Neural cell (in vitro differentiated cells): Measurements from ENCODE around the gene SGF29. TPM values are rescaled to one million over a fixed set of nuclear protein-coding genes. Genes with fewer than 3 reads are reported as not detected.
"Not testable (repeated sequence)": the region's sequence is repeated elsewhere in the genome, so short reads cannot be mapped to it uniquely, and the experiment has no call there.

ENCODE experiments used
- H2AFZ ChIP-seq: fragments of 200-600, 300-800 bp; sonication (generic), shearing (Covaris generic); 2 replicates; pipeline ENCODE4 v1.6.0; 2014; ENCODE audit warnings: low read depth, mild to moderate bottlenecking, antibody characterized with exemption, low read length, moderate library complexity
- H3F3A ChIP-seq: fragments of 200-600 bp; shearing (Covaris generic); 2 replicates; pipeline ENCODE4 v1.6.1; 2016; ENCODE audit warnings: mild to moderate bottlenecking, moderate library complexity, mixed read lengths, antibody characterized with exemption, low read length; ENCODE audit not compliant: insufficient read depth, poor library complexity, severe bottlenecking
- H3K27ac ChIP-seq: fragments of 200-600, 300-800 bp; sonication (generic), shearing (Covaris generic); 2 replicates; pipeline ENCODE4 v1.5.1; 2014; ENCODE audit warnings: mild to moderate bottlenecking, low read length, moderate library complexity
- H3K27me3 ChIP-seq: fragments of 300-800, 200-600 bp; sonication (generic), shearing (Covaris generic); 2 replicates; pipeline ENCODE4 v1.6.0; 2014; ENCODE audit warnings: mild to moderate bottlenecking, low read depth, low read length, moderate library complexity; ENCODE audit not compliant: insufficient read depth
- H3K36me3 ChIP-seq: fragments of 300-800, 200-600 bp; sonication (generic), shearing (Covaris generic); 2 replicates; pipeline ENCODE4 v1.5.1; 2014; ENCODE audit warnings: mild to moderate bottlenecking, antibody characterized with exemption, low read length, moderate library complexity; ENCODE audit not compliant: insufficient read depth
- H3K4me2 ChIP-seq: fragments of 300-800, 200-600 bp; sonication (generic), shearing (Covaris generic); 2 replicates; pipeline ENCODE4 v1.6.0; 2014; ENCODE audit warnings: mild to moderate bottlenecking, low read length
- H3K4me3 ChIP-seq: fragments of 300-800, 200-600 bp; sonication (generic), shearing (Covaris generic); 2 replicates; pipeline ENCODE4 v1.5.1; 2014; ENCODE audit warnings: mild to moderate bottlenecking, low read length, moderate library complexity
- H3K79me2 ChIP-seq: fragments of 200-600 bp; shearing (Covaris generic); replicated peaks from 2 replicates; pipeline ENCODE4 v1.6.0; 2014; ENCODE audit warnings: mild to moderate bottlenecking, low read length, moderate library complexity; ENCODE audit not compliant: insufficient read depth
- H3K9ac ChIP-seq: fragments of 300-800, 200-600 bp; sonication (generic), shearing (Covaris generic); 2 replicates; pipeline ENCODE4 v1.6.1; 2016; ENCODE audit warnings: mild to moderate bottlenecking, low read length, mixed read lengths
- H3K9me2 ChIP-seq: fragments of 200-600 bp; shearing (Covaris generic); 2 replicates; pipeline ENCODE4 v1.6.1; 2016; ENCODE audit warnings: mild to moderate bottlenecking, low read length, mixed read lengths; ENCODE audit not compliant: insufficient read depth
- H3K9me3 ChIP-seq: fragments of 200-600, 300-800 bp; sonication (generic), shearing (Covaris generic); 2 replicates; pipeline ENCODE4 v1.6.1; 2016; ENCODE audit warnings: mild to moderate bottlenecking, mixed run types, low read length, moderate library complexity, mixed read lengths
- H4K20me1 ChIP-seq: fragments of 200-600 bp; shearing (Covaris generic); 2 replicates; pipeline ENCODE4 v1.6.1; 2016; ENCODE audit warnings: mild to moderate bottlenecking, mixed run types; ENCODE audit not compliant: insufficient read depth
- CTCF ChIP-seq: fragments of 450-650 bp; IDR thresholded peaks from 2 replicates; pipeline ENCODE4 v1.5.1; 2014; ENCODE audit warnings: antibody characterized with exemption, mild to moderate bottlenecking, moderate library complexity; ENCODE audit not compliant: poor library complexity, severe bottlenecking
- EP300 ChIP-seq: fragments of 450-650 bp; conservative IDR thresholded peaks from 2 replicates; pipeline ENCODE4 v1.6.1; 2014; ENCODE audit warnings: antibody characterized with exemption, mild to moderate bottlenecking, moderate library complexity; ENCODE audit not compliant: poor library complexity, severe bottlenecking
- EZH2 ChIP-seq: fragments of 200-600, 300-800 bp; shearing (Covaris generic), sonication (generic); IDR thresholded peaks from 2 replicates; pipeline ENCODE4 v1.6.1; 2014; ENCODE audit warnings: antibody characterized with exemption, low read length, borderline replicate concordance, mild to moderate bottlenecking; ENCODE audit not compliant: insufficient read depth, poor library complexity, severe bottlenecking
- MXI1 ChIP-seq: fragments of 450-650 bp; conservative IDR thresholded peaks from 2 replicates; pipeline ENCODE4 v1.6.1; 2014; ENCODE audit warnings: antibody characterized with exemption, mild to moderate bottlenecking; ENCODE audit not compliant: poor library complexity, severe bottlenecking
- POLR2AphosphoS5 ChIP-seq: IDR thresholded peaks from 2 replicates; pipeline ENCODE4 v1.6.1; 2012
- RAD21 ChIP-seq: fragments of 450-650 bp; conservative IDR thresholded peaks from 2 replicates; pipeline ENCODE4 v1.6.1; 2014; ENCODE audit warnings: antibody characterized with exemption, mild to moderate bottlenecking, moderate library complexity
- REST ChIP-seq: IDR thresholded peaks from 2 replicates; pipeline ENCODE4 v1.6.1; 2012; ENCODE audit warnings: borderline replicate concordance
- SMC3 ChIP-seq: fragments of 450-650 bp; conservative IDR thresholded peaks from 2 replicates; pipeline ENCODE4 v1.6.1; 2014; ENCODE audit warnings: antibody characterized with exemption, mild to moderate bottlenecking, moderate library complexity; ENCODE audit not compliant: poor library complexity
- TAF1 ChIP-seq: IDR thresholded peaks from 2 replicates; pipeline ENCODE4 v1.6.1; 2012; ENCODE audit warnings: low read depth
- polyA plus RNA-seq: library from polyadenylated mRNA; depleted of rRNA; stranded (reverse); fragments of >200 nt; gene quantifications from 2 replicates; pipeline ENCODE4 v1.2.3, GENCODE V29; 2014

Gene SGF29
- polyA plus RNA-seq, 1 donor from 2014 or later = 32.8 TPM

GRCh38 chr16:28621481-28622155, 67.9 kb downstream of the SGF29 start:
- Histone ChIP-seq H3K27me3 (no peaks in the 10 kb centered on the region), H3K4me3 (no peak overlapping the region), H3K27ac (no peak overlapping the region), H4K20me1 (no peaks in the 10 kb centered on the region), H3K4me2 (no peak overlapping the region), H3K9ac (no peak overlapping the region), H3K9me3 (no peaks in the 10 kb centered on the region), H3K79me2 (no peaks in the 10 kb centered on the region), H3K9me2 (no peaks in the 10 kb centered on the region), H2AFZ (no peak overlapping the region), H3F3A (no peaks in the 10 kb centered on the region), H3K36me3 (no peaks in the 10 kb centered on the region)
- TF ChIP-seq TAF1 (no peak), SMC3 (no peak), MXI1 (no peak), CTCF (no peak), EP300 (no peak), EZH2 (no peak), RAD21 (no peak), REST (no peak), POLR2AphosphoS5 (no peak)

DNA sequence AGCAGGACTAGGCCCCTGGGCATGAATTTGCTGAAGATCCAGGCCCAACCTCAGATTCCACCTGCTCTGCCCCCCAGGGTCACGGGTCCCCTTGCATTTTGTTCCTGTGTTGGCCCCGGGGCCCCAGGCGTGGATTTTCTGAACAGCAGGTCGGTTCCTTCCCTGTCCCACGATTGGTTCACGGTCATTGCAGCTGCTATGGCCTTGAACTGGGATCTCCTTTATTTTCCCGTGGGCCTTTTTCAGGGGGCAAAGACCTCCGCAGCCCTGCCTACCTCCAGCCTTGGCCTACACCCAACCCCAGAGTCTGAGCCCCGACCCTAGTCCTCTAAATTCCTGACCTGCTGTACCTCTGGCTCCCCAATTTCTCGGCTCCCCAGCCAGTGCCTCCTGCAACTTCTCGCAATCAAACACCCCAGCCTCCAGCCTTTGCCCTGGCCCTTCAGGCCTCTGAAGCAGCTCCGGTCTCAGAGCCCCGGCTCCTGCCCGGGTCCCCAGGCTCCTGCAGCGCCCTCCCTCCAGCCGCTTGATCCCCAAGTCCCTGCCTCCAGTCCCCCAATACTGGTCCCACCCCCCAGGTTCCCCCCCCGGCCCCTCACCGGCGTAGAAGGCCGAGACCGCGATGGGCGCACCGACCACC, 68.9 kb downstream of the SGF29 start:
- H3K9me2 ChIP-seq, H2AFZ ChIP-seq, H4K20me1 ChIP-seq, H3K9me3 ChIP-seq, H3K27me3 ChIP-seq, H3F3A ChIP-seq, H3K27ac ChIP-seq, H3K79me2 ChIP-seq, H3K4me2 ChIP-seq, H3K4me3 ChIP-seq, H3K9ac ChIP-seq, H3K36me3 ChIP-seq: not testable (repeated sequence)
